CD4-positive, alpha-beta T cell (primary cell): Measurements from ENCODE around the gene DFFA. TPM values are rescaled to one million over a fixed set of nuclear protein-coding genes. Genes with fewer than 3 reads are reported as not detected.
A peak's percentile ranks its signal among the peaks of the same experiment; 100 is the strongest.

Experiments used
- ATAC-seq: fragments of 200-7000 bp; cut with Tn5 transposase; one replicate; pipeline ENCODE4 v1.10.0; 2022; ENCODE audit warnings: mild to moderate bottlenecking; ENCODE audit not compliant: poor library complexity
- CTCF ChIA-PET: fragments of 350-600 bp; sonication (Branson Sonifier 250); formaldehyde crosslinking; loops from one replicate; lab custom pipeline; 2021; ENCODE audit warnings: antibody characterized with exemption, inconsistent platforms; lab: Charles Lee
- POLR2A ChIA-PET: fragments of 350-600 bp; sonication (Branson Sonifier 250); formaldehyde crosslinking; loops from one replicate; lab custom pipeline; 2021; ENCODE audit warnings: antibody characterized with exemption, inconsistent platforms; lab: Charles Lee
- DNase-seq, 14 experiments: peaks; one replicate each; pipeline ENCODE4 v3.0.0-alpha.2; 2013 to 2020; ENCODE audit warnings: mixed read lengths in 2 of 14
- H3K27ac ChIP-seq, 2 donors: one replicate each; pipeline versions ENCODE4 v1.5.1 to v1.7.0; 2013; ENCODE audit warnings: low read length in 2 of 2, low read depth in 1 of 2, mild to moderate bottlenecking in 1 of 2
- H3K27me3 ChIP-seq, 2 experiments: 1 replicate in 1 of 2; 2 replicates in 1 of 2; pipeline versions ENCODE4 v1.6.1 to v1.7.0; 2013; ENCODE audit warnings: low read length in 2 of 2, control low read depth in 1 of 2, mild to moderate bottlenecking in 1 of 2, moderate library complexity in 1 of 2; ENCODE audit not compliant: insufficient read depth in 2 of 2, control insufficient read depth in 1 of 2
- H3K36me3 ChIP-seq: one replicate; pipeline ENCODE4 v1.6.1; 2013; ENCODE audit warnings: low read length, control low read depth; ENCODE audit not compliant: insufficient read depth
- H3K4me1 ChIP-seq: one replicate; pipeline ENCODE4 v1.6.1; 2013; ENCODE audit warnings: low read length, control low read depth; ENCODE audit not compliant: insufficient read depth
- H3K4me3 ChIP-seq: one replicate; pipeline ENCODE4 v1.5.1; 2013; ENCODE audit warnings: mild to moderate bottlenecking, low read length, moderate library complexity
- H3K9me3 ChIP-seq, 2 experiments: 1 replicate in 1 of 2; 2 replicates in 1 of 2; pipeline versions ENCODE4 v1.6.1 to v1.7.0; 2013; ENCODE audit warnings: low read length in 2 of 2, mild to moderate bottlenecking in 2 of 2, control low read depth in 1 of 2, moderate library complexity in 1 of 2; ENCODE audit not compliant: control insufficient read depth in 1 of 2, insufficient read depth in 1 of 2
- H3K27ac Mint-ChIP-seq: one replicate; pipeline ENCODE4 v1.8.0; 2020; ENCODE audit warnings: mixed read lengths
- H3K27me3 Mint-ChIP-seq: one replicate; pipeline ENCODE4 v1.8.0; 2021; ENCODE audit warnings: mixed read lengths
- H3K36me3 Mint-ChIP-seq: one replicate; pipeline ENCODE4 v1.8.0; 2021; ENCODE audit warnings: low read depth, mixed read lengths
- H3K4me1 Mint-ChIP-seq: one replicate; pipeline ENCODE4 v1.8.0; 2021; ENCODE audit warnings: low read depth, mixed read lengths
- H3K4me3 Mint-ChIP-seq: one replicate; pipeline ENCODE4 v1.8.0; 2020; ENCODE audit warnings: mild to moderate bottlenecking, mixed read lengths
- H3K9me3 Mint-ChIP-seq: one replicate; pipeline ENCODE4 v1.8.0; 2020; ENCODE audit warnings: mixed read lengths
- intact Hi-C, 2 experiments: fragments of 100-400 bp; cut with DNase I in 1 of 2; cut with micrococcal nuclease in 1 of 2; formaldehyde crosslinking; loops; one replicate each; pipeline versions ENCODE4 v1.15.1 to v1.9.0; 2023 to 2025; cut with DNase I, micrococcal nuclease
- total RNA-seq, 174 experiments: library from RNA in 2 of 174; stranded (reverse) in 2 of 174; gene quantifications; one replicate each; pipeline ENCODE4 v1.2.3 and lab custom pipeline; 2021 to 2026
- TF ChIP-seq, protein P1 (sequence below): fragments of 200-600 bp; IDR thresholded peaks from one replicate; pipeline ENCODE4 v1.8.0; 2022; ENCODE audit warnings: antibody characterized with exemption, mild to moderate bottlenecking

The DFFA gene
- total RNA-seq, 2 experiments from 2014 or later: 7.4 to 9.1 TPM

DNA sequence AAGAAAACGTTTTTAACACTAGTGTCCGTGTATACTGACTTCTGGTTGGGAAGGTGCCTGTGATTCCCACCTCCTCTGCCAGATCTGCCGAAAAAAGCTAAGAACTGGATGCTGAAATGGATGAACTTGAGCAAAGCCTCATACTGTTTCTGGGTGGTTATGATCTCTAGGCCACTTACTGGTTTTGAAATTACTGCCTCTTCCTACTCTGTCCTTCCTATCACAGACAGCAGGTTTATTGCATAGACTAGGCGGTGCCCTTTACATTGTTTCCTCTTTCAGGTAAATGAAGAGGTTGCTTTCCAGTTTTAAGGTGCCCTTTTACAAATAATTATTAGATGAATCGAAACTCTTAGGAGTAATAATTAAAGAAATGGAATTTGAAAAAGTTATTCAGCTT is 29.9 kb upstream of the DFFA start:
- peak overlapping the region; percentile 36 for H3K27ac Mint-ChIP-seq
- H3K36me3 Mint-ChIP-seq: peaks cover 8% of the 10 kb centered on the region
- H3K27me3 Mint-ChIP-seq: no peaks in the 10 kb centered on the region
- Histone ChIP-seq H3K27ac (no peak overlapping the region), H3K4me3 (no peak overlapping the region), H3K27me3 (no peaks in the 10 kb centered on the region), H3K36me3 (no peaks in the 10 kb centered on the region), H3K9me3 (no peaks in the 10 kb centered on the region), H3K4me1 (peaks cover 9% of the 10 kb centered on the region)
- no peak for DNase-seq
- TF ChIP-seq, protein P1, sequence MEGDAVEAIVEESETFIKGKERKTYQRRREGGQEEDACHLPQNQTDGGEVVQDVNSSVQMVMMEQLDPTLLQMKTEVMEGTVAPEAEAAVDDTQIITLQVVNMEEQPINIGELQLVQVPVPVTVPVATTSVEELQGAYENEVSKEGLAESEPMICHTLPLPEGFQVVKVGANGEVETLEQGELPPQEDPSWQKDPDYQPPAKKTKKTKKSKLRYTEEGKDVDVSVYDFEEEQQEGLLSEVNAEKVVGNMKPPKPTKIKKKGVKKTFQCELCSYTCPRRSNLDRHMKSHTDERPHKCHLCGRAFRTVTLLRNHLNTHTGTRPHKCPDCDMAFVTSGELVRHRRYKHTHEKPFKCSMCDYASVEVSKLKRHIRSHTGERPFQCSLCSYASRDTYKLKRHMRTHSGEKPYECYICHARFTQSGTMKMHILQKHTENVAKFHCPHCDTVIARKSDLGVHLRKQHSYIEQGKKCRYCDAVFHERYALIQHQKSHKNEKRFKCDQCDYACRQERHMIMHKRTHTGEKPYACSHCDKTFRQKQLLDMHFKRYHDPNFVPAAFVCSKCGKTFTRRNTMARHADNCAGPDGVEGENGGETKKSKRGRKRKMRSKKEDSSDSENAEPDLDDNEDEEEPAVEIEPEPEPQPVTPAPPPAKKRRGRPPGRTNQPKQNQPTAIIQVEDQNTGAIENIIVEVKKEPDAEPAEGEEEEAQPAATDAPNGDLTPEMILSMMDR: no peak
- no peak overlapping the region for H3K4me3 Mint-ChIP-seq
- intact Hi-C loops: loop anchor here in 1 of 2 experiments (5.0 kb wide), 1 partner anchor 130 kb away; no protein-coding TSS in a partner anchor
- no peak for ATAC-seq
- H3K9me3 Mint-ChIP-seq: no peaks in the 10 kb centered on the region
- POLR2A ChIA-PET: no interaction called here
- peaks cover 53% of the 10 kb centered on the region for H3K4me1 Mint-ChIP-seq
- CTCF ChIA-PET: interaction anchor here (1.3 kb wide), 1 partner anchor 60 kb away, joined by 3 read pairs; no protein-coding TSS in a partner anchor

DNA sequence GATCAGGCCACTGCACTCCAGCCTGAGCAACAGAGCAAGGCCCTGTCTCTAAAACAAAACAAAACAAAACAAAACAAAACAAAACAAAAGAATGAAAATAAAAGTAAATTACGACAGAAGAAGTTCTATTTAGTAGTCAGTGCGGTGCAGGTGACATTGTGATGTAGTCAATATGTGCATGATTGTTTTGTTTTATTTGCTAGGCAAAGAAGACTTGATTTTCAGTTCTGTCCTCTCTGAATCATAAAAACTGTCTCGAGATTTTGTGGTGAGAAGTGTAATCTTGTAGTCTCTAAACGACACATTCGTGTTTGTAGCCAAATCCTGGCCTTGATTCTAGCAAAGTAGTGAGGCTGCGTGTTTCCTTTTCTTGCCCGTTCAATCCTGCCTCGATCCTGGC is 25.9 kb upstream of the DFFA start:
- Mint-ChIP-seq H3K27ac (peak overlapping the region; percentile 40), H3K36me3 (peaks cover 16% of the 10 kb centered on the region), H3K27me3 (no peaks in the 10 kb centered on the region), H3K4me1 (peaks cover 67% of the 10 kb centered on the region), H3K9me3 (no peaks in the 10 kb centered on the region), H3K4me3 (no peak overlapping the region)
- no peak overlapping the region for H3K4me3 ChIP-seq
- intact Hi-C loops: loop anchor here in 1 of 2 experiments (5.0 to 10.0 kb wide), 2 partner anchors 286 to 1147 kb away; partner anchors contain the start of gene KIF1B
- TF ChIP-seq, protein P1: no peak
- no peak overlapping the region for H3K27ac ChIP-seq
- no peaks in the 10 kb centered on the region for H3K27me3 ChIP-seq
- ChIA-PET CTCF (interaction anchor here (1.1 to 8.3 kb wide), 2 partner anchors 9 to 11 kb away, joined by 3 to 126 read pairs; no protein-coding TSS in a partner anchor), POLR2A (interaction anchor here (1.2 to 1.3 kb wide), 2 partner anchors 9 to 514 kb away, joined by 3 read pairs; partner anchors contain the start of gene TARDBP)
- ATAC-seq (no peak), DNase-seq (no peak)
- H3K4me1 ChIP-seq: peaks cover 33% of the 10 kb centered on the region
- no peaks in the 10 kb centered on the region for H3K36me3 ChIP-seq
- no peaks in the 10 kb centered on the region for H3K9me3 ChIP-seq

DNA sequence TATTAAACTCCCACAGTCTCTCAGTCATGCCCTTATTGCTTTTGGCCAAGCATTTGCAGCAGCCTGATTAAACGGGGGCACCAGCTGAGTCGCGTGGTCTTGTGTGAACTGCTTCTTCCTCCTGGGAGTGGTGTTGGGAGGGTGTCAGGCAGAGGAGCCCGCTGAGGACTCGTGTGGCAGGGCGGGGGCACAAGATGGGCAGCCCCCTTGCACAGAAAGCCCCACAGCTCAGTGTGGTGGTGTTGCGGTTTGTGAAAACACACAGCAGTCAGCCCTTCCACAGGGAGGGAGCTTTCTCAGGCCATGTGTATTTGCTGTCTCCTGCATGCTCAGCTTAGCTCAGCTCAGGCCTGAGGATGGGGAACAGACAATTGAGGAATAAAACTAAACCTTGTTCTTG is 24.8 kb upstream of the DFFA start:
- intact Hi-C loops: loop anchor here in 1 of 2 experiments (2.0 to 10.0 kb wide), 3 partner anchors 285 to 1148 kb away; partner anchors contain the start of gene KIF1B
- peaks cover 16% of the 10 kb centered on the region for H3K36me3 Mint-ChIP-seq
- ChIA-PET POLR2A (interaction anchor here (0.6 to 3.3 kb wide), 5 partner anchors 10 to 407 kb away, joined by 3 to 33 read pairs (median 4); no protein-coding TSS in a partner anchor), CTCF (interaction anchor here (0.6 to 8.3 kb wide), 3 partner anchors 10 to 41 kb away, joined by 3 to 126 read pairs (median 3); no protein-coding TSS in a partner anchor)
- Histone ChIP-seq H3K9me3 (no peaks in the 10 kb centered on the region), H3K4me3 (no peak overlapping the region), H3K27me3 (no peaks in the 10 kb centered on the region), H3K27ac (no peak overlapping the region), H3K4me1 (peaks cover 33% of the 10 kb centered on the region), H3K36me3 (no peaks in the 10 kb centered on the region)
- DNase-seq (peak in 1 of 14 experiments; percentile 25), ATAC-seq (no peak)
- no peaks in the 10 kb centered on the region for H3K9me3 Mint-ChIP-seq
- TF ChIP-seq, protein P1: no peak
- H3K27ac Mint-ChIP-seq: peak overlapping the region; percentile 40
- peak overlapping the region; percentile 11 for H3K4me3 Mint-ChIP-seq
- H3K27me3 Mint-ChIP-seq: no peaks in the 10 kb centered on the region
- H3K4me1 Mint-ChIP-seq: peaks cover 69% of the 10 kb centered on the region
